GM18951 (cell line): ENCODE measurements around the gene PTPRG.

Experiments
- POLR2A ChIP-seq: IDR thresholded peaks from 4 replicates; pipeline ENCODE4 v1.6.1; 2011; ENCODE audit warnings: mild to moderate bottlenecking; ENCODE audit not compliant: insufficient read length, insufficient read depth; ENCODE audit errors: extremely low read depth
- in situ Hi-C: fragments of 300-500 bp; cut with MboI; formaldehyde crosslinking; loops from one replicate; pipeline ENCODE4 v1.12.0; 2022; ENCODE audit warnings: low sequenced_read_pairs, mixed read lengths, inconsistent platforms; ENCODE audit not compliant: unreplicated experiment

PTPRG gene

DNA sequence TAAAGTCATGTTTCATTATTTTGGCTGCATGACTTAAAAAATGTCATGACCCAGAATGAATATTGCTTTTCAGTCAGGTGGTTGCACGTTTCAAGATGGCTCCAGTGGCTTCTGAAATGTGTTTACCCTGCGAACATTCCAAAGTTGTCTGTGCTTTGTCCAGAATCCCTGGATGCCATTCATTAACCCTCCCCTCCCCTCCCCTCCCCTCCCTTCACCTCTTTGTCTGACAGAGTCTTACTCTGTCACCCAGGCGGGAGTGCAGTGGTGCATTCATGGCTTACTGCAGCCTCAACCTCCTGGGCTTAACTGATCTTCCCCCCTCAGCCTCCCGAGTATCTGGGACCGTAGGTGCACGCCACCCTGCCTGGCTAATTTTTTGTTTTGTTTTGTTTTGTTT, 308.0 kb downstream of the PTPRG start:
- TF ChIP-seq POLR2A: no peak
- in situ Hi-C loops: loop anchor here (25.0 kb wide), 1 partner anchor 318 kb away; no protein-coding TSS in a partner anchor

- in situ Hi-C loops: loop anchor here (25.0 kb wide), 1 partner anchor 316 kb away; no protein-coding TSS in a partner anchor
- no peak for TF ChIP-seq POLR2A
Observed at GRCh38 chr3:61871644-61872043, 310.3 kb downstream of the PTPRG start.

DNA sequence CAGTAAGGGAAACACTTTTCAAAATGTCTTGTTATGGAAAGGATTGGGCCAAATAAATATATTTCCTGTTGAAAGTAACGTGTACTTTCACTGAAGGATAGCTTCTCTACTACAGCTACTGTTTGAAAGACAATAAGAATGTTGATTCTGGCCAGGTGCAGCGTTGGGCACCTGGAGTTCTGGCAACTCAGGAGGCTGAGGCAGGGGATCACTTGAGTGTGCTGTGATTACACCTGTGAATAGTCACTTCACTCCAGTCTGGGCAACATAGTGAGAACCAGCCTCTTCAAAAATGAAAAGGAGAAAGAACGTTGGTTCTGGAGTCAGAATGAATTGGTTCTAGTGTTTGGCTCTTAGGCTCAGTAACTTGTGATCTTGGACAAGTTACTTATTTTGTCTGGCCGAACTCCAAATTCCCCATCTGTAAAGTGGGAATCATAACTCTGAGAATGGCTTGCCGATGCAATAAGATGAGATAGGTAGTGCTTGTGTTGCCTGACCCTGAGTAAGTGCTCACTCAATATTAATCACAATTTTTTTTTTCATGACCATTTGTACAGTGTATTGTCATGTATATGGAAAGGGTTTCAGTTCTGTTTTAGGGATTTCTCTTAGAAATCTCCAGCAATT, 310.8 kb downstream of the PTPRG start:
- in situ Hi-C loops: loop anchor here (25.0 kb wide), 1 partner anchor 315 kb away; no protein-coding TSS in a partner anchor
- TF ChIP-seq POLR2A: no peak

DNA sequence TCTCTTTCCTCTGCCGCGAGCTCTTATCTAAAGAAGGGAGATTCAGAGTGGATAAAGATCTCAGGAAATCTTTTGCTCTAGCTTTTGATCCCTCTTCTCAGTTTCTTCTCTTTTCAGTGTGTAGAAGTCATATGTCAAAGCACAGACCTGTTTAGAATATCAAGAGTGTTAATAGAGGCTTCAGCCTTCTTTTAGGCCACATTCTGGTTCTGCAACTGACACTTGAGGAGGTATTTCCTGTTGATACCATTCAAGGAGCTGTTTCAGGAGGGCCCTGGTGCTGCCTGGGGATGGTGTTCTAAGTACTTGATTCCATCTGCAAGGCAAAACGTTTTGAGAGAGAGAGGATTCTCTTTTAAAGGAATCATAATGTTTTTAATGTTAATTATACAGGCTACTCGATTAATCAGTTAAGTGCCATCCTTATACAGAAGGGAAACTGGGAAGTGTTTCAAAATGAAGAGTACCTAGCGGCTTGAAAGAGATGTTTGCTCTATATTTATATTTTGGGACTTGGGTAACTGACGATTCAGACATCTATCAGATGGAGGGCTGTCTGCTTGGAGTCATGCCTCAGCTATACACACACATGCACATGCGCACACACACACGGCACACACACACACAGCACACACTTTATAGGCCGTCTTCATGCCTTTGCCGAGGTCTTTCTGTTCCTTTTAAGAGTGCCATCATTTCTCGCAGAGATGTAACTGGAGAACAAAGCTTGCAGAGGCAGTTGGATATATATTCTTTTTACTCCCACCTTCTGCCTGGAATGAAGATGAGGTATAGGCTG, 313.9 kb downstream of the PTPRG start:
- TF ChIP-seq POLR2A: no peak
- in situ Hi-C loops: no loop called here

DNA sequence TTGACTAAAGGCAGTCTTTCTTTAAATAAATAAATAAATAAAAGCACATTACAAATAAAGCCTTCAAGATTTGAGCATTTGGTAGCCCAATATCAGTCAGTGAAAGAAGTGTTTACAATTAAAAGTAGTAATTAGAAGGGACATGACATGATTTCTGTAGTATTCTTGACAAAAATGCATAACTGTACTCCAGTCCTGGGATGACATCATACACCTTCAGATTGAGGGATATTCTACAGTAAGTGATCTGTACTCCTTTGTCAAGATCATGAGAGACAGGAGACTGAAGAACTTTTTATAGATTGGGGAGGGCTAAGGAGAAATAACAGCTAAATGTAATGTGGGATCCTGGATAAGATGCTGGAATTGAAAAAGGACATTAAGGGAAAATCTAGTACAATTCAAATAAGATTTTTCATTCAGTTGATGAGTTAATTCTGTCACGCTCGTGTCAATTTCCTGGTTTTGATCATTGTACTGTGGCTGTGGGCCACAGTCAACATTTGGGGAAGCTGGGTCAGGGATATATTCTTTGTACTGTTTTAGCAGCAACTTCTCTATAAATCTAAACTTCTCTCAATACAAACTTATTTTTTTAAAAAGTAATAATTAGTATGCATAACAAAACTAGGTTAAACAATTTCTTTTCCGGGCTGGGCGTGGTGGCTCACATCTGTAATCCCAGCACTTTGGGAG, 314.8 kb downstream of the PTPRG start:
- no peak for TF ChIP-seq POLR2A
- in situ Hi-C loops: no loop called here

DNA sequence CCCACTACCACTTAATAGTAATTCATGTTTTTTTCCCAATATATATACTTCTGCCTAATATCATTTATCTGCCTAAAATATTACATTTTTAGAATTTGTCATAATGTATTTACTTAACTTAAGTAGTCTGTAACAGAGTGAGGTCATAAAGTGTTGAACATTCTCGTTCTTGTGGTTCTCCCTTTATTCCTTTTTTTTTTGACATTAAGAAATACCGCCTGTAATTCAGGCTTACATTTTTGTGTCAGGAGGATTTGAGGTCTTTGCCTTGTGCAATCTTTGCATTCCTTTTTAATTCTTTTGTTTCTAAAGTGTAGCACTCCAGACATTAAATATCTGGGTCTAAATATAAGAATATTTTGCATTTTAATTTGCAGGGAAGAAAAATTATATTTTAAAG, 315.4 kb downstream of the PTPRG start:
- in situ Hi-C loops: no loop called here
- no peak for TF ChIP-seq POLR2A

- no peak for TF ChIP-seq POLR2A
- in situ Hi-C loops: no loop called here
Observed at GRCh38 chr3:61877359-61878138, 316.2 kb downstream of the PTPRG start.

DNA sequence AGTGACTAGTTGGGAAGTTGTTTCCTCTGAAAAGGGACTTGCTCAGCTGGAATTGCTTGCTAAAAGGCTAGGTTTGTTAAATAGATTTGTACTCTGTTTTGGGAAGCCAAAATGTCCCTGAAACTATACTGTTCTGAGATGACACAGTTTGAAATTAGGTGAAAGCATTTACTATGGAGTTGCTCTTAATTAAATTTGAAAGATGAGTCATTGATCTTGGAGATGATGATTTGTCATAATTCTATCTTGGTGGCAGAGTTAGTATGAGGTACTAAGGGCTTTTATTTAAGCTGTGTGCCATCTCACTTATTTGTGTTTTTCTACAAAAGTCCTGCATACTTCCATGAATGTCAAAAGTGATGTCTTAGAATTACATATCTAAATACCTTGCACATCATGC, 320.9 kb downstream of the PTPRG start:
- in situ Hi-C loops: no loop called here
- TF ChIP-seq POLR2A: no peak

DNA sequence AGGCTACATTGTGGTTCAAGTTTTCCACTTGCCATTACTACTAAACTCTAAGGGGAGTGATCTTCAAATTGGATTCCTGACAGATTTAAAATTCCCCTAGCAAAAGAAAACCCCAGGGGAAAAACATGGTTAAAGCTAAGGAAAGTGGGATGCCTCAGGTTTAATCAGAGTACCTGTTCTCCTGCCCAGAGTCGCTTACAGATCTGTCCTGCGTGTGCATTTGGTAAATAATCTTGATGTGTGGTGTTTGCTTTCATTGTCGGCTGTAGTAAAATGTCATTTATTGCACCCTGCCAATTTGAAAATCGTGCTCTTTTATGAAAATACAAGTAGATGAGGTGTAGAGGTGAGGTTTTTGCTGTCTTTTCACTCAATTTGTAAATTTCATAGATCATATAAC, 323.4 kb downstream of the PTPRG start:
- in situ Hi-C loops: no loop called here
- no peak for TF ChIP-seq POLR2A

- in situ Hi-C loops: no loop called here
Observed at GRCh38 chr3:61885414-61885813, 324.0 kb downstream of the PTPRG start.

GRCh38 chr3:61887206-61887605, 325.8 kb downstream of the PTPRG start:
- TF ChIP-seq POLR2A: no peak
- in situ Hi-C loops: no loop called here

More at GRCh38 chr3:61885414-61885813, 324.0 kb downstream of the PTPRG start:
- no peak for TF ChIP-seq POLR2A

- in situ Hi-C loops: no loop called here
- no peak for TF ChIP-seq POLR2A
Observed at GRCh38 chr3:61889259-61889658, 327.9 kb downstream of the PTPRG start.

DNA sequence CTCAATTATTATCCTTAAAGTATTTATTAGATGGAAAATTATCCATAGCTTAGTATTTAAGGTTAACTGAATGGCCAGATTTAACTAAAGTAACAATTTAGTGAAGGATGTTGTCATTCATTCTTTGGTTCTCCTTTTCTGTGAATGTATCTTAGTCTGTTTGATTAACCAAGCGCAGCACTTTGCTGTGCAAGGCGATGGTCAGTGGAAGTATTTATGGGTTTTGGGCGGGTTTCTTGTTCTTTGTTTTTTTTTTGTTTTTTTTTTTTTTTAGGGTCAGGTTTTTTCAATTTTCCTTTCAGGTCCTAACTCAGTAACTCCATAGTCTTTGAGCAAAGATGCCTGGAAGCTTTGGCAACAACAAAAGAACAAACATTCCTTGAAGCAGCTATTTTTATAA, 328.8 kb downstream of the PTPRG start:
- TF ChIP-seq POLR2A: no peak
- in situ Hi-C loops: no loop called here
